AG09319 (cell line): Measurements from ENCODE around the gene JAZF1.

Experiments used
- DNase-seq: peaks from one replicate; pipeline ENCODE4 v3.0.0-alpha.2; 2010; ENCODE audit warnings: low read depth; ENCODE audit errors: extremely low read depth
- TF ChIP-seq, protein P1 (sequence below): IDR thresholded peaks from 2 replicates; pipeline ENCODE4 v1.5.1; 2011; ENCODE audit warnings: low read depth, mild to moderate bottlenecking, inconsistent platforms, low read length, moderate library complexity

The JAZF1 gene

DNA sequence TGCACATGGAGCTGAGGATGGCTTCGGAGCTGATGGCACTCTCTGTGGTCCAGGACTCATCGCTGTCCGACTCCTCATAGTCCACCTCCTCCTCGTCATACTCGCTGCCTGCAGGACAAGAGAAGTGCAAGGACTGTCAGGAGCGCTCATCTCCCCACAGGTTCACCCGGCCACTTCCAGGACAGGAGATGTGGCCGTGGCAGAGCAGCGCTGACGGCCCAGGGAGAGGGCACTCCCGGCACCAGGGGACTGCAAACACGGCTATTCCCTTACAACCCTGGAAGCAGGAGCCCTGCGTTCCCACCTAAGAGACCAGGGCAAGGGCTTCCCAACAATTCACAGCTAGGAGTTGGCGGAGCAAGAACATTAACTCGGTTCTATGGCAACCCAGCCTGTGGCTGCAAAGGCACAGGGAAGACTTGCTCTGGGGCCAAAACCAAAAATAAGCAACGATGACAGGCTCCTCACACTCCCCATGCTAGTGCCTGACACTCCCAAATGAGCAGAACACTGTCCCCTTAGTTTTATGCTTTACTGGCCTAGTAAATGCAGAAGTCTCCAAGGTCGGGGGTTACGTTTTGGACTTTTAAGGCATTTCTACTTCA, 339.7 kb downstream of the JAZF1 start:
- TF ChIP-seq, protein P1, sequence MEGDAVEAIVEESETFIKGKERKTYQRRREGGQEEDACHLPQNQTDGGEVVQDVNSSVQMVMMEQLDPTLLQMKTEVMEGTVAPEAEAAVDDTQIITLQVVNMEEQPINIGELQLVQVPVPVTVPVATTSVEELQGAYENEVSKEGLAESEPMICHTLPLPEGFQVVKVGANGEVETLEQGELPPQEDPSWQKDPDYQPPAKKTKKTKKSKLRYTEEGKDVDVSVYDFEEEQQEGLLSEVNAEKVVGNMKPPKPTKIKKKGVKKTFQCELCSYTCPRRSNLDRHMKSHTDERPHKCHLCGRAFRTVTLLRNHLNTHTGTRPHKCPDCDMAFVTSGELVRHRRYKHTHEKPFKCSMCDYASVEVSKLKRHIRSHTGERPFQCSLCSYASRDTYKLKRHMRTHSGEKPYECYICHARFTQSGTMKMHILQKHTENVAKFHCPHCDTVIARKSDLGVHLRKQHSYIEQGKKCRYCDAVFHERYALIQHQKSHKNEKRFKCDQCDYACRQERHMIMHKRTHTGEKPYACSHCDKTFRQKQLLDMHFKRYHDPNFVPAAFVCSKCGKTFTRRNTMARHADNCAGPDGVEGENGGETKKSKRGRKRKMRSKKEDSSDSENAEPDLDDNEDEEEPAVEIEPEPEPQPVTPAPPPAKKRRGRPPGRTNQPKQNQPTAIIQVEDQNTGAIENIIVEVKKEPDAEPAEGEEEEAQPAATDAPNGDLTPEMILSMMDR = no peak
- DNase-seq = no peak

DNA sequence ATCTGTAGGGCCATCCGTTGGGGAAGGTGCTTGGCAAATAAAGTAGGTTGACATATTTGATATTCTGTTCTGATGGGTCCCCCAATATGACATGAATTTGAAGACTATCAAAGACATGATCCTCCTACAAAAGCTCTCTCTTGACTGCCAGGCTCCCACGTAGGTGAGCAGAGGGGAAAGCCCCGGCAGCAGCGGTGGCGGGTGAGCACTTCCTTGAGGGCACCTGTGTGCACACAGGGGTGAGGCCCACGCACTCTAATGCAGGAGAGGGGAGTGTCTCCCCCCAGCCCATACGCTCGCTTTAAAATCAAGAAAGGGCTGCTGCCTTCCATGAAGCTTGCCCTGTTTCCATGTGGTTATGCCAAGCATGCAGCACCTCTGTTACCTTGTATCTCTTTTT, 340.3 kb downstream of the JAZF1 start:
- TF ChIP-seq, protein P1 = no peak
- DNase-seq = no peak

DNA sequence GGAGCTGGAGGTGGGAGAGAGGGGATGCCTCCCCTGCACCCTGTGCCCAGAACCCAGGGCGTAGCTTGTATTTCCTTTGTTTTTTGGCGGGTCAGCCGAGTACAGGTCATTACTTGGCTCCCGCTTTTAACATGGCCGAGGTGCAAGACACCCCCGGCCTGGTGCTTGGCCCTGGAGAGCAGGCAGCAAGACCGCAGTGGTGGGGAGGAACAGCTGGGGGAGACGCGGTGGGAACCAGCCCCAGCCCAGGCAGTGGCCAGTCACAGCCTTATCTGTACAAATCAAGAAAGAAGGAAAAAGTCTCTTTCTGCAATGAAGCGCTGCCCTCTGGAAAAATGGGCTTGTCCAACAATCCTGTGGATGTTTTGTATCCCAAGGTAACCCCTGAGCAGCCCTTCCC, 341.5 kb downstream of the JAZF1 start:
- TF ChIP-seq, protein P1 = no peak

DNA sequence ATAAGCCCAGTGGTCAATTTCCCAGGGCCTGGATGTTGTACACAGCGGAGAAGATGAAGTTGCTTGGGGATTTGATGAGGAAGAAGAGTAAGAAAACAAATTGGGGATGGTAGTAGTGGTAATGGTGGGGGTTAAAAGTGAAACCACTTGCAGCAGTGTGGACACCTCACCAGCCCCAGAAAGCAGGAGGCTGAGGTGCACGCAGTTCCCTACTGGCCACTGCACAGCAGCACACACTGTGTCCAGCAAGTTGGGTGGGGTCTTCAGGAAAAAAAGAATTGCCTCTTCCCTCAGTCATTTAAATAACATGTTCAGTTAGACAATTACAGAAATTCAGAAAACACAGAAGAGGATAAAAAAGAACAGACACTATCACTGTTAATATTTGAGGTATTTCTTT, 344.1 kb downstream of the JAZF1 start:
- DNase-seq = no peak
- TF ChIP-seq, protein P1 = no peak

More for the DNA sequence above, 341.5 kb downstream of the JAZF1 start:
- no peak for DNase-seq

DNA sequence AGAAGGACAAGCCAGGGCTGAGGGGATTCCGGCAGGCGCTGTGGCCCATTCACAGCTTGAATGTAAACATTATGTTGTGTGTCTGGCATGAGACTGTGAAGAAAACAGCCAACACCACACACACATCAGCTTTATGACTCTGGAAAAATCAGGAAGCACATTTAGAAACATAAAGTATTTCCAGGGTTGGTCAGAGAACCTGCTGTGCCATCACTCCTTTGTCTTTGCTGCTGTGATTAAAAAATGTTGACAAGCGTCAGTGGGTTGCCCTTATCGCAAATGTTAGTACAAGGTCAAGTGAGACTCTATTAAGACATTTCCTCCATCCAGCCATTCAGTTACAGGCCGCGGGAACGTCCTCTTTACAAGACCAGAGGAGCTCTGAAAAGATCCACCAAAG, 345.2 kb downstream of the JAZF1 start:
- no peak for DNase-seq
- TF ChIP-seq, protein P1 = no peak

DNA sequence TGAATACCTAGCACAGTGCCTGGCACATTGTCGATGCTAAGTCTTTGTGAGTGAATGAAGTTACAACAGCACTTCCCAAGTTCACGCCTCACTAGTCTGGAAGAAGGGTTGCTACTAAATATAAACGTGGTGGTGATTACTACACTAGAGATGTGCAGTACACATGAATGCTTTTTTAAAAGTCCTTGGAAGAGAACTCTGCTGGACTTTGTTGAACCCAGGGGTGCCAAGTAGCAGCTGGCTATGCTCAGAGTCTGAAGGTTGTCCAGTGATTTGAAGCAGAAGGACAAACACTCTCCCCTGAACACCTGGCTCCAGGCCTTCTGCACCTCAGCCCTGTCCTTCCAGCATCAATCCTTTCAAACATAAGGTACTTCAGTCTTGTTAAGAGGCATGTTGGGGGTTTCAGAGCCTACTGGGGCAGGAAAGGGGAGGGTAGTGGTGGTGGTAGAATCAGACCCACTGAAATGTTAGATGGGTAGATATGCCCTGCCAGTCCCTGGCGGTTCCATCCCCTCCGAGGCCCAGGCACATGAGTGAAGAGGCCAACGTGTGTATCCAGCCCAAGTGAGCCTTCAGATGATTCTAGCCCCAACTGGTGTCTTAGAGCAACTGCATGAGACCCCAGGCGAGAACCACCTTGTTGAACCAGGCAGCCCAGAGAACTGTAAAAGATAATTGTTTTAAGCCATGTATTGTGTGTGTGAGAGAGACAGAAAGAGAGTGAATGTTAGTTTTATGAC, 346.2 kb downstream of the JAZF1 start:
- no peak for DNase-seq
- TF ChIP-seq, protein P1 = no peak

DNA sequence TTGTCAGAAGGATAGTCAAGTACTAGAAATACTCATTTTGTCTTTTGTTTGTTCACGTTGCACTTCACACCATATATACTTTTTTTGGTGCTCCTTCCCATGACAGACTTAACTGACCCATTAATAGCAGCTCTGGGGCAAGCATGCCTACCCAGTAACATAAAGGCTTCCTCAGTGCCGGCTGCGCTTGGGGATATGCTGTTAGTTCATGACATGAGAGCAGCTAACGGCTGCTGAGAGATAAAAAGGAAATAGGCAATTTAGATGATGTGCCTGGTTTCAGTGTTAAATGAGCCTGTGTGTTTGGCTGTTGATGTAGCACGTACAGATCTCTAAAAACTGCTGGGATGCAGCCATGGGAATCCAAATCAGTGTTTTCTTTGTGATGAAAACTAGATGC, 354.2 kb downstream of the JAZF1 start:
- TF ChIP-seq, protein P1 = no peak
- DNase-seq = no peak
